Adrenal gland (tissue), 12 donors: ENCODE data around the gene CACNA1B. TPM values are rescaled to one million over a fixed set of nuclear protein-coding genes. Genes with fewer than 3 reads are reported as not detected.
A peak's percentile ranks its signal among the peaks of the same experiment; 100 is the strongest.

Experiments
- DNase-seq, 7 donors: peaks; one replicate each; pipeline ENCODE4 v3.0.0-alpha.2; 2019 to 2020
- H3K27ac ChIP-seq, 5 donors: fragments of 200-600 bp; sonication (generic) in 4 of 5; 1 replicate in 3 of 5; 2 replicates in 2 of 5; pipeline versions ENCODE4 v1.5.1 to v1.8.0; 2016 to 2020; ENCODE audit warnings: mild to moderate bottlenecking in 1 of 5
- H3K27me3 ChIP-seq: fragments of 200-600 bp; 2 replicates; pipeline ENCODE4 v1.8.0; 2021
- H3K36me3 ChIP-seq, 2 donors: fragments of 200-600 bp; replicated peaks in 1 of 2; 1 replicate in 1 of 2; 2 replicates in 1 of 2; pipeline versions ENCODE4 v1.5.1 to v1.8.0; 2018 to 2022
- H3K4me1 ChIP-seq, 2 donors: fragments of 200-600 bp; replicated peaks in 1 of 2; 1 replicate in 1 of 2; 2 replicates in 1 of 2; pipeline versions ENCODE4 v1.5.1 to v1.8.0; 2018 to 2021
- H3K4me3 ChIP-seq, 4 donors: fragments of 200-600 bp; sonication (generic) in 3 of 4; one replicate each; pipeline ENCODE4 v1.5.1; 2016 to 2018
- H3K9me3 ChIP-seq, 3 donors: fragments of 200-600 bp; sonication (generic) in 1 of 3; replicated peaks in 1 of 3; 1 replicate in 2 of 3; 2 replicates in 1 of 3; pipeline versions ENCODE4 v1.5.1 to v1.8.0; 2016 to 2021
- POLR2A ChIP-seq, 2 donors: fragments of 450-650 bp; IDR thresholded peaks; one replicate each; pipeline ENCODE4 v1.6.1; 2017; ENCODE audit warnings: antibody characterized with exemption in 2 of 2, mild to moderate bottlenecking in 2 of 2, moderate library complexity in 1 of 2
- WGBS, 4 donors: extraction: QIAGEN DNeasy Blood & Tissue Kit in 2 of 4; methylation state at CpG; one replicate each; pipeline versions ENCODE4 v1.1.5 to v1.1.7; 2013 to 2017; 5-methylcytosine and 5-hydroxymethylcytosine counted together
- intact Hi-C, 2 donors: fragments of 100-400 bp; cut with DNase I; formaldehyde crosslinking; loops; one replicate each; pipeline versions ENCODE4 v1.14.1 to v1.15.0; 2022 to 2023
- polyA plus RNA-seq, 3 donors: library from polyadenylated mRNA; stranded (reverse); fragments of 200-250 nt in 2 of 3; fragments of 350-450 nt in 1 of 3; fragmentation: Illumina TruSeq in 1 of 3; extraction: RNeasy Lipid Tissue Mini Kit (QIAGEN cat#74804) in 1 of 3; gene quantifications; one replicate each; pipeline ENCODE4 v1.2.3, GENCODE V29; 2013 to 2014
- total RNA-seq, 9 donors: library from RNA; depleted of rRNA in 4 of 9; stranded (reverse); fragments of >200 nt in 4 of 9; fragments of 120-200 nt in 1 of 9; fragmentation: NEBNext Ultra II Directional in 1 of 9; extraction: Animal tissue kit (Norgen Biotek cat#: 25700) in 1 of 9; gene quantifications; one replicate each; pipeline versions ENCODE4 v1.1.0 to v1.2.4, GENCODE V29; 2013 to 2023
- TF ChIP-seq, protein P1 (sequence below), 6 experiments: fragments of 450-650 bp in 4 of 6; fragments of 200-600 bp in 2 of 6; sonication (generic) in 1 of 6; IDR thresholded peaks; 1 replicate in 5 of 6; 2 replicates in 1 of 6; pipeline versions ENCODE4 v1.5.1 to v1.8.0; 2016 to 2021; ENCODE audit warnings: antibody characterized with exemption in 6 of 6, mild to moderate bottlenecking in 2 of 6, moderate library complexity in 1 of 6
- donor health status: healthy with polysubstance abuse.
- donor health status: Bipolar disorder and iron deficiency.
- donor health status: DM: yes; HTN: yes; CAD: no.
- donor health status: DM: no; HTN: no; CAD: no.
- donor health status: DM: no; HTN: no; CAD: no.
- donor health status: DM: yes; HTN: yes; CAD: no.

The CACNA1B gene
- total and polyA plus RNA-seq, 12 donors = 0.04 to 4.9 (median 1.1) TPM; not detected in 1

GRCh38 chr9:137978262-137978714 is 100.7 kb downstream of the CACNA1B start:
- H3K27ac ChIP-seq = no peak overlapping the region
- TF ChIP-seq POLR2A (IDR thresholded peaks at IDR 0.05) = no peak
- TF ChIP-seq, protein P1, sequence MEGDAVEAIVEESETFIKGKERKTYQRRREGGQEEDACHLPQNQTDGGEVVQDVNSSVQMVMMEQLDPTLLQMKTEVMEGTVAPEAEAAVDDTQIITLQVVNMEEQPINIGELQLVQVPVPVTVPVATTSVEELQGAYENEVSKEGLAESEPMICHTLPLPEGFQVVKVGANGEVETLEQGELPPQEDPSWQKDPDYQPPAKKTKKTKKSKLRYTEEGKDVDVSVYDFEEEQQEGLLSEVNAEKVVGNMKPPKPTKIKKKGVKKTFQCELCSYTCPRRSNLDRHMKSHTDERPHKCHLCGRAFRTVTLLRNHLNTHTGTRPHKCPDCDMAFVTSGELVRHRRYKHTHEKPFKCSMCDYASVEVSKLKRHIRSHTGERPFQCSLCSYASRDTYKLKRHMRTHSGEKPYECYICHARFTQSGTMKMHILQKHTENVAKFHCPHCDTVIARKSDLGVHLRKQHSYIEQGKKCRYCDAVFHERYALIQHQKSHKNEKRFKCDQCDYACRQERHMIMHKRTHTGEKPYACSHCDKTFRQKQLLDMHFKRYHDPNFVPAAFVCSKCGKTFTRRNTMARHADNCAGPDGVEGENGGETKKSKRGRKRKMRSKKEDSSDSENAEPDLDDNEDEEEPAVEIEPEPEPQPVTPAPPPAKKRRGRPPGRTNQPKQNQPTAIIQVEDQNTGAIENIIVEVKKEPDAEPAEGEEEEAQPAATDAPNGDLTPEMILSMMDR (IDR thresholded peaks at IDR 0.05) = no peak
- H3K27me3 ChIP-seq = no peaks in the 10 kb centered on the region
- H3K9me3 ChIP-seq = no peaks in the 10 kb centered on the region
- intact Hi-C loops = no loop called here
- 76 to 80% (median 77%) methylated on average over 4 of the region's 4 CpGs for WGBS, 4 donors
- H3K4me1 ChIP-seq = no peaks in the 10 kb centered on the region
- no peaks in the 10 kb centered on the region for H3K36me3 ChIP-seq
- H3K4me3 ChIP-seq = no peak overlapping the region
- DNase-seq = no peak

DNA sequence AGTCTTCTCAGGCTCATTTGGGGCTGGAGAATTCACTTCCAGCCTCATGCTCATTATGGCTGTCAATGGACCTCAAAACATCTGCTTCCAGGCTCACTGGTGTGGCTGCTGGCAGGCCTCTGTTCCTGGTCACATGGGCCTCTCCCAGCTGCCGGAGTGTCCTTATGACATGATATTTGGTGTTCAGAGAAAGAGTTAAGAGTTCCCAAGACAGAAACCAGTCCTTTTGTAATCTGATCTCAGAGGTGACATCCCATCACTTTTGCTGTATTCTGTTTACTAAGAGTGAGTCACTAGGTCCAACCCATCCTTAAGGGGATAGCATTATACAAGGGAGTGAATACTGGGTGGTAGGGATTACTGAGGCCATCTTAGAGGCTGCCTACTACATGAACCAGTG is 104.6 kb downstream of the CACNA1B start:
- Histone ChIP-seq H3K27ac (no peak overlapping the region), H3K27me3 (no peaks in the 10 kb centered on the region), H3K4me1 (no peaks in the 10 kb centered on the region), H3K4me3 (no peak overlapping the region), H3K36me3 (no peaks in the 10 kb centered on the region), H3K9me3 (no peaks in the 10 kb centered on the region)
- intact Hi-C loops = no loop called here
- TF ChIP-seq POLR2A (IDR thresholded peaks at IDR 0.05) = no peak
- TF ChIP-seq, protein P1 (IDR thresholded peaks at IDR 0.05) = no peak
- WGBS, 4 donors = 64 to 91% (median 74%) methylated on average over 1 of the region's 1 CpG
- peak in 1 of 7 donors; percentile 47 for DNase-seq

DNA sequence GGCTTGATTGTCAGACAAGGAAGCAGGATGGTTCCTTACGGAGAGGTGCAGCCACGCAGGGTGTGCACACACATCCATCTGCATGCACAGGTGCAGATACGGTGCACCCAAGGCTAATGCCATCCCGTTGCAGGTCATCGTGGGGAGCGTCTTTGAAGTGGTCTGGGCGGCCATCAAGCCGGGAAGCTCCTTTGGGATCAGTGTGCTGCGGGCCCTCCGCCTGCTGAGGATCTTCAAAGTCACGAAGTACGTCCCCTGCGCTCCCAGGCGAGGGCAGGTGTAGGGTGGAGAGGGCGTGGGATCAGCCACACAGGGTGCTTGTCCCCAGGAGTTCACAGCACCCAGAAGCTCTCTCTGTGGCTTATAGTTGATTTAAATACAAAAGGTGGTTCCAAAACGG is 106.4 kb downstream of the CACNA1B start:
- Histone ChIP-seq H3K4me1 (no peaks in the 10 kb centered on the region), H3K9me3 (no peaks in the 10 kb centered on the region), H3K27ac (no peak overlapping the region), H3K4me3 (no peak overlapping the region), H3K36me3 (no peaks in the 10 kb centered on the region), H3K27me3 (no peaks in the 10 kb centered on the region)
- 84 to 95% (median 87%) methylated on average over 8 to 16 of the region's 16 CpGs for WGBS, 4 donors
- DNase-seq = no peak
- TF ChIP-seq POLR2A (IDR thresholded peaks at IDR 0.05) = no peak
- TF ChIP-seq, protein P1 (IDR thresholded peaks at IDR 0.05) = no peak
- intact Hi-C loops = no loop called here

DNA sequence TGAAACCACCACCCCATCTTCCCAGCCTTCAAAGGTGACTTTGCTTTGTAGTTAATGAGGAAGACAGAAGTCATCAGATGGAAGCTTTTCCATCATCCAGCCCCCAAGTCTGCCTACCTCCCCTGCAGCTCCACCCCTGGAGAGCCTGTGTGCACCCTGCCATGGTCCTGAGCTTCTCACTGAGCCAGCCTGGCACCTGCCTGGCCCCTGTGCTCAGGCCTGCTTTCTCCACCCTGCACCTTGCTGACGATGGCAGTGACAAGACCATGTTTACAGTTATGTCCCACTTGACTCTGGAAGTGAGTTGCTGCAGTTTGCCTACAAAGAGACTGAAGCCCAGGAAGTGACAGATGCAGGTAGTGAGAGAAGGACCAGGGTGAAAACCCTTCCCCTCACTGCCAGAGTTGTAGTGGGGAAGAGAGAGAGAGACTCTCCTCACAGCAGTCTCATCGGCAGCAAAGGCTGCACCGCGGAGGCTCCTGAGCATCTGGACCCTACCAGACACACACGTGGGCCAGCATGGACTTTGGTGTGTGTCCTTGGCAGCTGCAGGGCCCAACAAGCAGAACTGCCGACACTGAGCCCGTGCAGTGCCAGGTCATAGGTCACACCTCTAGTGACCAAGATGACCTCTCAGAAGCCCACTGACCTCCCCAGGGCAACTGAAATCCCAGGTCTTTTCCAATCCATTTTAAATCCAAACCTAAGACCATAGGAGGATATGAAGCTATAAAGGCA is 107.1 kb downstream of the CACNA1B start:
- Histone ChIP-seq H3K9me3 (no peaks in the 10 kb centered on the region), H3K27me3 (no peaks in the 10 kb centered on the region), H3K27ac (no peak overlapping the region), H3K36me3 (no peaks in the 10 kb centered on the region), H3K4me3 (no peak overlapping the region), H3K4me1 (no peaks in the 10 kb centered on the region)
- TF ChIP-seq, protein P1 (IDR thresholded peaks at IDR 0.05) = no peak
- TF ChIP-seq POLR2A (IDR thresholded peaks at IDR 0.05) = no peak
- WGBS, 4 donors = 70 to 87% (median 78%) methylated on average over 4 to 7 of the region's 7 CpGs
- no peak for DNase-seq
- intact Hi-C loops = no loop called here
